OCI-LY7 (cell line): ENCODE measurements around the gene TGM5. TPM values are rescaled to one million over a fixed set of nuclear protein-coding genes. Genes with fewer than 3 reads are reported as not detected.

Experiments
- BruUV-seq: library from RNA; stranded (reverse); fragments of 400-500 nt; replicated peaks from 2 replicates; lab custom pipeline; 2021; lab: Mats Ljungman, UMichigan
- CTCF ChIA-PET: fragments of 300-600 bp; sonication (Branson Sonifier 250); formaldehyde crosslinking; loops from one replicate; lab custom pipeline; 2022; ENCODE audit warnings: antibody characterized with exemption; ENCODE audit not compliant: unreplicated experiment; lab: Charles Lee
- POLR2A ChIA-PET: fragments of 300-600 bp; sonication (Branson Sonifier 250); formaldehyde crosslinking; loops from one replicate; lab custom pipeline; 2022; ENCODE audit warnings: antibody characterized with exemption; lab: Charles Lee
- DNase-seq: peaks from one replicate; pipeline ENCODE4 v3.0.0-alpha.2; 2015; ENCODE audit warnings: low spot score
- H2AFZ ChIP-seq: fragments of 200-600 bp; sonication (generic), shearing (Covaris generic); 2 replicates; pipeline ENCODE4 v1.6.1; 2014; ENCODE audit warnings: mild to moderate bottlenecking, antibody characterized with exemption, low read length, moderate library complexity
- H3K27ac ChIP-seq: fragments of 200-600 bp; sonication (generic); 2 replicates; pipeline ENCODE4 v1.5.1; 2014; ENCODE audit warnings: mixed run types, low read depth, mild to moderate bottlenecking, moderate library complexity, low read length, inconsistent platforms; ENCODE audit not compliant: poor library complexity, severe bottlenecking
- H3K36me3 ChIP-seq: fragments of 200-600 bp; sonication (generic); 2 replicates; pipeline ENCODE4 v1.6.1; 2014; ENCODE audit warnings: mild to moderate bottlenecking, antibody characterized with exemption, low read length, moderate library complexity, mixed read lengths; ENCODE audit not compliant: insufficient read depth
- H3K4me1 ChIP-seq: fragments of 200-600 bp; sonication (generic); 2 replicates; pipeline ENCODE4 v1.5.1; 2014; ENCODE audit warnings: mild to moderate bottlenecking, low read length; ENCODE audit not compliant: insufficient read depth, poor library complexity, severe bottlenecking
- H3K4me2 ChIP-seq: fragments of 200-600 bp; sonication (generic); 2 replicates; pipeline ENCODE4 v1.6.1; 2014; ENCODE audit warnings: mild to moderate bottlenecking, low read length
- H3K4me3 ChIP-seq: fragments of 200-600 bp; sonication (generic); 2 replicates; pipeline ENCODE4 v1.5.1; 2014; ENCODE audit warnings: mild to moderate bottlenecking, low read depth, low read length; ENCODE audit not compliant: poor library complexity, severe bottlenecking
- H3K79me2 ChIP-seq: fragments of 200-600 bp; sonication (generic); 2 replicates; pipeline ENCODE4 v1.6.1; 2016; ENCODE audit warnings: low read depth, mild to moderate bottlenecking, low read length, moderate library complexity, mixed read lengths; ENCODE audit not compliant: insufficient read depth
- H3K9me2 ChIP-seq: fragments of 200-600 bp; sonication (generic); 2 replicates; pipeline ENCODE4 v1.6.1; 2016; ENCODE audit warnings: mild to moderate bottlenecking, low read length, mixed read lengths; ENCODE audit not compliant: insufficient read depth
- H3K9me3 ChIP-seq: fragments of 200-600 bp; sonication (generic); 2 replicates; pipeline ENCODE4 v1.6.1; 2014; ENCODE audit warnings: mild to moderate bottlenecking, mixed run types, low read length, mixed read lengths
- H4K20me1 ChIP-seq: fragments of 200-600 bp; sonication (generic); 2 replicates; pipeline ENCODE4 v1.6.1; 2014; ENCODE audit warnings: mild to moderate bottlenecking, antibody characterized with exemption, low read length, moderate library complexity, mixed read lengths; ENCODE audit not compliant: insufficient read depth
- CTCF ChIP-seq: fragments of 200-600 bp; sonication (generic); conservative IDR thresholded peaks from 2 replicates; pipeline ENCODE4 v1.5.1; 2014; ENCODE audit warnings: mild to moderate bottlenecking, antibody characterized with exemption, low read length, moderate library complexity, mixed read lengths
- EZH2phosphoT487 ChIP-seq: fragments of 200-600 bp; sonication (generic); IDR thresholded peaks from 2 replicates; pipeline ENCODE4 v1.6.1; 2018; ENCODE audit warnings: low read depth, borderline replicate concordance, mild to moderate bottlenecking, mixed run types, antibody characterized with exemption, low read length, moderate library complexity, mixed read lengths
- intact Hi-C: fragments of 100-400 bp; cut with micrococcal nuclease; formaldehyde crosslinking; loops from one replicate; pipeline ENCODE4 v1.10.0; 2022; ENCODE audit not compliant: unreplicated experiment
- total RNA-seq, 2 experiments: library from RNA; depleted of rRNA in 1 of 2; stranded (reverse); fragments of >200 nt in 1 of 2; shearing (Covaris generic) in 1 of 2; gene quantifications; 2 replicates each; pipeline ENCODE4 v1.2.3, GENCODE V29; 2014 to 2022

Gene TGM5
- total RNA-seq, 2 experiments from 2014 or later, result not detected

- Histone ChIP-seq H3K4me1 (no peaks in the 10 kb centered on the region), H2AFZ (no peak overlapping the region), H3K36me3 (no peaks in the 10 kb centered on the region), H3K4me2 (no peak overlapping the region), H3K4me3 (no peak overlapping the region), H4K20me1 (no peaks in the 10 kb centered on the region), H3K9me2 (no peaks in the 10 kb centered on the region), H3K79me2 (no peaks in the 10 kb centered on the region), H3K27ac (no peak overlapping the region), H3K9me3 (no peaks in the 10 kb centered on the region)
- intact Hi-C loops, result no loop called here
- no peak for DNase-seq
- no TSS peak for BruUV-seq
- TF ChIP-seq EZH2phosphoT487, result no peak
- no peak for TF ChIP-seq CTCF
- CTCF ChIA-PET, result no interaction called here
- POLR2A ChIA-PET, result no interaction called here
Observed at GRCh38 chr15:43249236-43249635, 17.5 kb downstream of the TGM5 start.

GRCh38 chr15:43246261-43246774, 20.4 kb downstream of the TGM5 start:
- Histone ChIP-seq H4K20me1 (no peaks in the 10 kb centered on the region), H3K4me1 (no peaks in the 10 kb centered on the region), H3K9me3 (no peaks in the 10 kb centered on the region), H2AFZ (no peak overlapping the region), H3K36me3 (no peaks in the 10 kb centered on the region), H3K27ac (no peak overlapping the region), H3K4me2 (no peak overlapping the region), H3K9me2 (no peaks in the 10 kb centered on the region), H3K4me3 (no peak overlapping the region), H3K79me2 (no peaks in the 10 kb centered on the region)
- CTCF ChIA-PET, result no interaction called here
- TF ChIP-seq CTCF (no peak), EZH2phosphoT487 (no peak)
- no TSS peak for BruUV-seq
- POLR2A ChIA-PET, result interaction anchor here (0.7 to 1.0 kb wide), 3 partner anchors 11 to 239 kb away, joined by 3 read pairs; no protein-coding TSS in a partner anchor
- intact Hi-C loops, result no loop called here
- DNase-seq, result no peak

GRCh38 chr15:43244092-43244491, 22.6 kb downstream of the TGM5 start:
- H3K4me3 ChIP-seq, result no peak overlapping the region
- H2AFZ ChIP-seq, result no peak overlapping the region
- CTCF ChIA-PET, result no interaction called here
- TF ChIP-seq EZH2phosphoT487, result no peak
- TF ChIP-seq CTCF, result no peak
- H3K36me3 ChIP-seq, result no peaks in the 10 kb centered on the region
- intact Hi-C loops, result no loop called here
- no peaks in the 10 kb centered on the region for H4K20me1 ChIP-seq
- no peak overlapping the region for H3K27ac ChIP-seq
- no peaks in the 10 kb centered on the region for H3K4me1 ChIP-seq
- BruUV-seq, result no TSS peak
- H3K4me2 ChIP-seq, result no peak overlapping the region
- H3K9me3 ChIP-seq, result no peaks in the 10 kb centered on the region
- no peaks in the 10 kb centered on the region for H3K79me2 ChIP-seq
- H3K9me2 ChIP-seq, result no peaks in the 10 kb centered on the region
- POLR2A ChIA-PET, result no interaction called here
- no peak for DNase-seq
